ENCODE results near the gene FAM222A. TPM values are rescaled to one million over a fixed set of nuclear protein-coding genes. Genes with fewer than 3 reads are reported as not detected.

The FAM222A gene
- polyA plus RNA-seq, 3 donors, result 0.34 to 2.1 (median 1.7) TPM

DNA sequence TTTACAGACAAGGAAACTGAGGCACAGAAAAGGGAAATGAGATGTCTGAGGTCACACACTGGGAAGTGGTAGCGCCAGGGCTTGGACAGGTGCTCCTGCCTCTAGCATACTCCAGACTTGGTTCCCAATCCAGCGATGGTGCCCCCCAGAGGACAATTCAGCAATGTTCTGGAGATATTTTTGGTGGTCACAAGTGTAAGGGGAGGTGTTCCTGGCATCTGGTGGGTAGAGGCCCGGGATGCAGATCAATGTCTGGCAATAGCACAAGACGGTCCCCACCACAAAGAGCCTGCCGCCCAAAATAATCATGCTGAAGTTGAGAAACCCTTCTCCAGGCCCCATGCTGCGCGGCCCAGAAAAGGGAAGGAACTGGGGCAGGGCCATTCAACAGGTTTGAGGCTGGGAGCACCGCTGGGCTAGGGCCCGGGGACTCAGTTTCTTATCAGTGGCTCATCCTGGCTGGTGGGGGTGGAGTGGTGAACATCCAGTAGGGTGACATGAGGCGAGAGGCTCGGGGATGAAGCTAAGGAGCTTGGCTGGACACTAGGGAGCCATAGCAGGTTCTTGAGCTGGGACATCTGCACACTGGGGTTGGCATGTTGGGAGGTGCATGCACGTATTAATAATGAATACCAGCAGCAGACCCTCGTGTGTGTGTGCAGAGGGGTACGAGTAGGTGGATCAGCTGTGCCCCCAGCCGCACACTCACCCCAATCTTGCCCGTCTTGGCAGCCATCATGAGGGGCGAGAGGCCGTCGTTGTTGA lies 84.5 kb downstream of the FAM222A start:
- 64 to 82% (median 66%) methylated on average over 19 of the region's 19 CpGs for WGBS, 3 donors
- H3K27ac ChIP-seq (ENCODE audit: low read depth, low read length), result no peak overlapping the region

DNA sequence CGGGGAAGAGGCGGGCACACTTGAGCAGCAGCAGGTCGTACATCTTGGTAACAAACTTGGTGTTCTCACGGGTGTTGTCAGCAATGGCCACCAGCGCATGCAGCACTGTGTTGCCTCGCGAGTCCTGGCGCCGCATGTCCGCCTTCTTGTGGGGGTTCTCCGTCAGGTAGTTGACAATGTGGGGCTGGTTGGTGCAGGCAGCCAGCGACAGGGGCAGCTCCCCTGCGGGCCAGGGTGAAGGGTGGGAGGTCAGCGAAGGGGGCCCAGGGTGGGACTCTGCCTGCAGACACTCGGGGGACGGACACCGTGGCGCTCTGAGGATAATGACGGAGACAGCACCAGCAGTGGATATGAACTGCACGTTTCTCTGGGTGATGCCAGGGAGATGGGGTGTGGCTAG lies 85.1 kb downstream of the FAM222A start:
- H3K27ac ChIP-seq (ENCODE audit: low read depth, low read length), result no peak overlapping the region

DNA sequence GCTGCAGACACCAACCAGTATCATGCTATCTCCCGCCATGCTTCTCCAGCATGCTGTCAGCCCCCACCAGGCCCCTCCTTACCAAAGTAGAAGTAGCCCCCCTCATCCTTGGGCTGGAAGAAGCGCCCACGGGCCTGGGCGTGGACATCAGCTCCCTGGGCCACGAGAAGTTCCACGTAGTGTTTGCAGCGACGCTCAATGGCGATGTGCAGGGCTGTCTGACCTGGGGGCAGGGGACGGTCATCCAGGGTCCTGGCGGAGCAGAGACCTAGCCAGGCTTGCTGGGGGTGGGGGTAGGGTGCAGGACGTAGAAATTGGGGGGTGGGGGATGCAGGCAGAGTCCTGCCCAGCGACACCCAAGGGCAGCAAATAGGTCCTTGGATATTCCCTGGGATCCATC lies 86.9 kb downstream of the FAM222A start:
- 93 to 95% (median 95%) methylated on average over 13 of the region's 13 CpGs for WGBS, 3 donors
- no peak overlapping the region for H3K27ac ChIP-seq (ENCODE audit: low read depth, low read length)

More for the DNA sequence above, 85.1 kb downstream of the FAM222A start:
- WGBS, 3 donors, result 87 to 92% (median 92%) methylated on average over 20 of the region's 20 CpGs

DNA sequence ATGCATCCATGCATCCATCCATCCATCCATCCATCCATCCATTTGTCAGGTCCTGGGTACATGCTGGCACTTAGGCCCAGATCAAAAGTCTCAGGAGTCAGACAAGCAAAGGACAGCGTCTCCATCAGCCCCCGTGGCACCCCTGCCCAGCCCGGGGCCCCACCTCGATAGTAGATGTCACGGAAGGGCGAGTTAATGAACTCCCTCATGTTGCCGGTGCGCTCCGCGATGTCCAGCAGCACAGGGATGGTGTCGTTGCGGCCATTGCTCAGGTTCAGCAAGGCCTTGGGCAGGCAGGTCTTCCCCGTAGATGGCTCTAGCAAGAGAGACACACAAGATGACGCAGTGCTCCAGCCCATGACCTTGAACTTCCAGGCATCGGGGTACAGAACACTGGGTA lies 89.2 kb downstream of the FAM222A start:
- no peak overlapping the region for H3K27ac ChIP-seq (ENCODE audit: low read depth, low read length)
- WGBS, 3 donors, result 94 to 95% (median 94%) methylated on average over 15 of the region's 15 CpGs

DNA sequence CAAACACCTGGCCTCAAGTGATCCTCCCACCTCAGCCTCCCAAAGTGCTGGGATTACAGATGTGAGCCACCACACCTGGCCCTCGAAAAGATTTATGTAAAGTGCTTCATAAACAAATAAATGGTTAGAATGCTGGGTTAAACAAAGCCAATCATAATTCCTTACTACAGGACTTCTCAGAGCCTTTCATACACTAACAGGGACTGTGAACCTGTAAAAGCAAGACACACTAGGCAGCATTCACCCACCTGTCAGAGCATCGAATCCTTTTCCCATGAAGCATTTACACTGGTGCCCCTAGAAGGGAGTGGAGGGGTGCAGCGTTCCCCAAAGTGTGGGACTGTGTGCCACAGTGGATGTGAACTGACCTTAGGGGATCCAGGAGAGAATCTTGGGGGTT lies 90.1 kb downstream of the FAM222A start:
- 74 to 88% (median 87%) methylated on average over 3 of the region's 3 CpGs for WGBS, 3 donors
- H3K27ac ChIP-seq (ENCODE audit: low read depth, low read length), result no peak overlapping the region

DNA sequence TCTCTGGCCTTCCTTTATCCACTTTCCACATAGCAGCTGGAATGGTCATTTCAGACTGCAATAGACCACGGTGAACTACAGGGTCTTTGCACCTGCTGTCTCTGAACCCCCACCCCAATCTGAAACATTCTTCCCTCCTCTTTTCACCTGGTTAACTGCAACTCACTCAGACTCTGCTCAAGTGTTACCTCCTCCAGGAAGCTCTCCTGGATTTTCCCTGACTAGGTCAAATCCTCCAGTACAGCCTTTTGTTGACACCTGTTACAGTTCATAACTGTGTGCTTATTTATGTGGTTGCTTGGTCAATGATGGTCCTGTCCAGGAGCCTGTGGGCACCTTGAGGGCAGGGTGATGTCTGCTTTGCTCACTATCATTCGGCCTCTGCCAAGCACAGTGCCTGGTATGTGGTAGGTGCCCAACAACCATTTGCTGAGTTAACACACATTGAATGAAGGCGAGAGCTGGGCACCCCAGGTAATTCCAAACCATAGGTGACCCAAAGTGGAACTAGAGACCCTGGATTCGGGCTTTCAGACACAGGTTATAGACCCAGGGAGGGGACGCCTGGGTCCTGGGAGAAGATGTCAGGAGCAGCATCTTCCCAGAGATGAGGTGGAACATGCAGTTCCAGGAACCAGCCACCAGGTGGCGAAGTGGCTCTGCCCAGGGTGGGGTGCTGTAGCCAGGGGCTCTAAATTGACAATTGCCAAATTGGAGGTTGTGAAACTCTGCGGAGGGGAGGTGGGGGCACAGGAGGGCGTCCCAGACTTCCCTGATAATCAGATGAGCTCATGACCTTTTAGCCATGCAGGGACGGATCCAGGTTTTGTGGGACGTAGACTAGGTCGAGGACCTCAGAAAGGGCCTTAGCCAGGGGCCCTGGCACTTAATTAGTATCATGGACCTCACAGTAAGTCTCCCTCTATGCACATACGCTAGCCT lies 91.5 kb downstream of the FAM222A start:
- H3K27ac ChIP-seq (ENCODE audit: low read depth, low read length), result no peak overlapping the region
- WGBS, 3 donors, result 35 to 39% (median 37%) methylated on average over 12 of the region's 12 CpGs

DNA sequence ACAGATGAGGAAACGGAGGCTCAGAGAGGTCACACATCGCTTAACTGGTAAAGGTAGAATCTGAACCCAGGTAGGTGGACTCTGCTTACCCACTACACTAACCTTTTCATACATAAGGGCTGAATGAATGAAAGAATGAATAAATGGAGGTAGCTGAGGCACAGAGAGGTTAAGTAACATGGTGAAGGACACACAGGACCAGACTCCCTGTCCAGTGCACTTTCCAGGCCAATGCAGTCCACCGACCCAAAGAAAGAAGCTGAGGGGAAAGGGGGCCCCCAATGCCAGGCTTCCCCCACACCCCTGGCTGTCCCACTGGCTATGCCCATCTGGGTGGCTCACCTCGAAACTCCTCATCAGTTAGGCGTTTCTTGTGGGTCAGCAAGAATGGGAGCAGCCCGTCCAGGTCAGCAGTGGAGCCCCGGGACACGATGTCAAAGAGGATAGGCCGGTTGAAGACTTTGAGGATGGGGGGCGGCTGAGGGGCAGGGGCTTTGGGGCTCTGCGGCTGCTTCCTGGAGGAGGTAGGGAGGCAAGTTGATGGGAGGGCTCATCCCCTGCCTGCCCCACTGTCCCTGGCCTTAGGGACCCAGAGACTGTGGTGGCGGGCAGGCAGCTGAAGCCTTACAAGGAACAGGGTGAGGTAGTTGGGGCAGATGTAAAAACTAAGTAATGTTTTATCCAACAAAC lies 94.5 kb downstream of the FAM222A start:
- 95 to 96% (median 95%) methylated on average over 12 of the region's 12 CpGs for WGBS, 3 donors
- no peak overlapping the region for H3K27ac ChIP-seq (ENCODE audit: low read depth, low read length)

DNA sequence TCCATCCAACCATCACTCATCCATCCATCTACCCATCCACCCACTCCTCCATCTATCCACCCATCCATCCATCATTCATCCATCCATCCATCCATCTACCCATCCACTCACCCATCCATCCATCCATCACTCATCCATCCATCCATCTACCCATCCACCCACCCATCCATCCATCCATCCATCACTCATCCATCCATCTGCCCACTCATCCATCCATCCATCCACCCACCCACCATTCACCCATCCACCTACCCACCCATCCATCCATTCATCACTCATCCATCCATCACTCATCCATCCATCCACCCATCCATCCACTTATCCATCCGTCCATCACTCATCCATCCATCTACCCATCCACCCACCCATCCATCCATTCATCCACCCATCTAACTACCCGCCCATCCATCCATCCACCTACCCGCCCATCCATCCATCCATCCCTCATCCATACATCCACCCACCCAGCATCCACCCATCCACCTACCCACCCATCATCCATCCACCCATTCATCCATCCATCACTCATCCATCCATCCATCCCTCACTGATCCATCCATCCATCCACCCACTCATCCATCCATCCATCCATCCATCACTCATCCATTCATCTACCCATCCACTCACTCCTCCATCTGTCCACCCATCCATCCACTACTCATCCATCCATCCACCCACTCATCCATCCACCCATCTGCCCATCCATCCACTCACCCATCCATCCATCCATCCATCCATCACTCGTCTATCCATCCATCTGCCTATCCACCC lies 95.4 kb downstream of the FAM222A start:
- 88 to 97% (median 95%) methylated on average over 4 of the region's 4 CpGs for WGBS, 3 donors
- H3K27ac ChIP-seq (ENCODE audit: low read depth, low read length), result no peak overlapping the region

DNA sequence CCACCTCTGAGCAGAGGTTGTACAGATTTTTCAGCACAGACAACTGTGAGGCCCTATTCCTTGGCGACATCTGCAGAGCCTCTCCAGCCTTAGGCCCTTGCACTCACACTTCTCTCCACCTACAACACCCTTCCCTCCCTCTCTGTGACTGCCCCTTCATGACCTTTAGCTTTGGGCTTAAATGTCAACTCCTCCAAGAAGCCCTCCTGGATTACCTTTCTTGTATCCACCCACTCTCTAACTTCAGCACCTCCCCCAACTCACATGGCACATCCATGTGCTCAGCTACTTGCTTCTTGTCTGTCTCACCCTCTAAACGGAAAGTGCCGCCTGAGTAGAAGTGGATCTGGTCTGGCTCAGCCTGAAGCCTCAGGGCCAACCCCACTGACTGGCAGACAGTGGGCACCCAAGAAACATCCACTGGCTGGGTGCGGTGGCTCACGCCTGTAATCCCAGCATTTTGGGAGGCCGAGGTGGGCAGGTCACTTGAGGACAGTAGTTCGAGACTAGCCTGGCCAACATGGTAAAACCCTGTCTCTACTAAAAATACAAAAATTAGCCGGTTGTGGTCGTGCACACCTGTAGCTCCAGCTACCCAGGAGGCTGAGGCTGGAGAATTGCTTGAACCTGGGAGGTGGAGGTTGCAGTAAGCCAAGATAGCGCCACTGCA lies 97.5 kb downstream of the FAM222A start:
- 89 to 91% (median 91%) methylated on average over 10 of the region's 10 CpGs for WGBS, 3 donors
- no peak overlapping the region for H3K27ac ChIP-seq (ENCODE audit: low read depth, low read length)

DNA sequence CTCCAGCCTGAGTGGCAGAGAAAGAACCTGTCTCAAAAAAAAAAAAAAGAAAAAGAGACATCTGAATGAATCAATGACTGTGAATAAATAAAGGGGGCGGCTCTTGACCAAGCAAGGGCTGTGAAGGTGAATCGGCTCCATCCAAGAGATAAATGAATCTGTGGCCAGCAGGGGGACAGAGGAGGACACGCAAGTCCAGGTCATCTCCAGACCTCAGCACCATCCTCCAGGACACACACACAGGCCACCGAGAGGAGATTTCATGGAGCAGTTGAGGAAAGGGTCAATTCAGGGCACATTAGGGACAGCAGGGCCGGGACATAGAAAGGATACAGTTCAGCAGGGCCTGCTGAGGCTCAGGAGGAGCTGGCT lies 98.0 kb downstream of the FAM222A start:
- 69 to 76% (median 74%) methylated on average over 5 of the region's 5 CpGs for WGBS, 3 donors
- H3K27ac ChIP-seq (ENCODE audit: low read depth, low read length), result no peak overlapping the region

DNA sequence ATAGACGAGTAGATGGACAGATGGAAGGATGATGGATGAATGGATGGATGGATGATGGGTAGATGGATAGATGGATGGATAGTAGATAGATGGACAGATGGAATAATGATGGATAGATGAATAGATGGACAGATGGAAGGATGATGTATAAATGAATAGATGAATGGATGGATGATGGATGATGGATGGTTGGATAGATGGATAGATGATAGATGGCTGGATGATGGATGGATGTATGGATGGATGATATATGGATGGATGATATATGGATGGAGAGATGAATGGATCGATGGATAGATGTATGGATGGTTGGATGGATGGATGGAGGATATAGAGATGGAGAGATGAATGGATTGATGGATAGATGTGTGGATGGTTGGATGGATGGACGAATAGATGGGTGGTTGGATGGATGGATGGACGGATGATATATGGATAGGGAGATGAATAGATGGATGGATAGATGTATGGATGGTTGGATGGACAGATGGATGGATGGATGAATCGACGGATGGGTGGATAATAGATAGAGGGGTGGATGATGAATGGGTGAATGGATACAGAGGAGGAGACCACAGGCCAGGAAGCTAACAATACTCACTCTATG lies 100.3 kb downstream of the FAM222A start:
- WGBS, 3 donors, result 91 to 96% (median 93%) methylated on average over 6 of the region's 6 CpGs
- no peak overlapping the region for H3K27ac ChIP-seq (ENCODE audit: low read depth, low read length)

DNA sequence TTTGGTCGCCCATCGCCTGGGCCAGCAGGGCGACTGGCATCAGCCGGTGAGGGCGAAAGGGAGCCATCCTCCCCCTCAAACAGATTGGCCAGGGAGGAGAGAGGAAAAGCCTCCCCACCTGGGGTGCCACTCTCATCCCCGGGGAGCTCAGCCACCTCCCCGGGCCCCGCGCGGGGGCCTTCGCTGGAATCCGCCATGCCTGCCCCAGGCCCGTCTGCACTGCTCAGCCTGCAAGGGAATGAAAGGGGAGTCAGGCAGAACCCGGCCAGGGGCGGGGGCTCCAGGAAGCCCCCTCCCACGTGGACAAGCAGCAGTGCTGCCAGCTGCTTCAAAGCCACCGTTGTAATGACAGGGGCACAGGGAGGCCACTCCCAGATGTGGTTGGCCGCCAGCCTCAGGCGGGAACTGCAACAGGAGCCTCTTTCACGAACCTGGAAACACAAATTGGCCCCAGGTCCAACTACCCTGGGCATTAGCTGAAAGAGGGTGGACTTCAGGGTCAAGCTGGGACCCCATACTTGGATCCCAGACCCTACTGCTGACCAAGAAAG lies 101.0 kb downstream of the FAM222A start:
- no peak overlapping the region for H3K27ac ChIP-seq (ENCODE audit: low read depth, low read length)

DNA sequence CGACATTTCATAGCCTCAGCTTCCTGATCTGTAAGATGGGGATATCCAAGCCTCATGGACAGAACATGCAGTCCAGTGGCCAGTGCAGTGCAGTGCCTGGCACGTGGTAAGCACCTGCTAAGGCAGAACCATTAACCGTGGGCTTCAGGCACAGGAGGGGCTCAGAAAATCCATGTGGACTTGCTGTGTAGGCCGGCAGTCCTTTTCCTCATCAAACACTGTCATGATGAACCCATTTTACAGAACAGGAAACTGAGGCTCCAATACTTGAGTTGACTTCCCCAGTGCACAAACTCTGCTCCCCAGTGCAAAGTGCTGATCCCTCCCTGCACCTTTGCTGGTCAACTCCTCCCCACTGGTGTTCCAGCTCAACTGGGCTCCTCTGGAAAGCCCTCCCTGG lies 101.6 kb downstream of the FAM222A start:
- WGBS, 3 donors, result 86 to 93% (median 91%) methylated on average over 4 of the region's 4 CpGs
- H3K27ac ChIP-seq (ENCODE audit: low read depth, low read length), result no peak overlapping the region

More for the DNA sequence above, 101.0 kb downstream of the FAM222A start:
- WGBS, 3 donors, result 74 to 76% (median 75%) methylated on average over 20 of the region's 20 CpGs

DNA sequence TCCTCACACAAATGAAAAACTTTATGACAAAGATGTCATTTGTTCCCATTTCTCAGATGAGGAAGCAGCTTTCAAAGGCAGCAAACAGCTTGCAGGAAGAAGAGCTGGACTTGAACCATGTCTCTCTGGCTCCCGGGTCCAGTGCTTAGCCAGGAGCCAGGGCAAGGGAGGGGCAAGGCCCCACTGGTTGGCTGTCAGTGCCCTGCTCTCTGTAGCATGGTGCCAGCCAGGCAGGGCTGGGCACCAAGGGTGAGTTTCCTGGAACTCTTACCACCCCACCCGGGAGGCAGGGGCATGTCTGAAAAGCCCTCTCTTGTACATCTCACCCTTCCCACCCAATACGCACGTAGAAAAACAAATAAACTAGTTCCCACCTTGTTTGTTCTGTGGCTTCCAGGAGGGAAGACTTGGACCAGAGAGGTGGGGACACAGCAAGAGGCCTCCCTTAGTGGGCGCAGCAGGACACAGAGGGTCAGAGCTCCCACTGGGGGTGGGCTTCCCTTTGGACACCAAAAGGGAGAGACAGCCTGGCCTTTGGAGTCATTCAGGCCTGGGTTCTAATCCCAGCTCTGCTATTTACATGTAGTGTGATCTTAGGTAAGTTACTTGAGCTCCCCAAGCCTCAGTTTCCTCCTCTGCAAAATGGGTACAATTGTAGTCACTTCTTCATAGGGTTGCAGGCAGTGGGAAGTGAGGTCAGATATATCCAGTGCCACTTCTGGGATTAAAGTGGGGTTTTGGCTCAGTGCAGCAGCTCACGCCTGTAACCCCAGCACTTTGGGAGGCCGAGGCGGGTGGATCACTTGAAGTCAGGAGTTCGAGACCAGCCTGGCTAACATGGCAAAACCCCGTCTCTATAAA lies 102.4 kb downstream of the FAM222A start:
- 78 to 80% (median 79%) methylated on average over 10 of the region's 10 CpGs for WGBS, 3 donors
- no peak overlapping the region for H3K27ac ChIP-seq (ENCODE audit: low read depth, low read length)

DNA sequence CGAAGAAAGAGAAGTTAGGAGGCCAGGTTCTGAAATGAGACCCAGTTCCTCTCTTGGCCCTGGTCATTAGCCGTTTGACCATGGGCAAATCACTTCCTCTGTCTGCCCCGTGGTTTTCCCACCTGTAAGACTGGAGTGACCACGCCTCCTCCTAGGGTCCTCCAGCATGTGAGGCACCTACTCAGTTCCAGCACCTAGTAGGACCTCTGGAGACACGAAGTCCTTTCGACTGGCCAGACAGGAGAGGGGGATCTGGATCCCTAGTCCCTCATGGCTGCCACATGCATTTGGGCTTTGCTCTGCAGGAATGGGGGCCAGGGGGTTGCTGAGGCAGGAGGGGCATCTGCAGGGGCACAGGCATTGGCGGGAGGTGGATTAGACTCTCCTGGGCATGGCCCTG lies 103.2 kb downstream of the FAM222A start:
- 68 to 85% (median 79%) methylated on average over 7 of the region's 7 CpGs for WGBS, 3 donors
- H3K27ac ChIP-seq (ENCODE audit: low read depth, low read length), result no peak overlapping the region

DNA sequence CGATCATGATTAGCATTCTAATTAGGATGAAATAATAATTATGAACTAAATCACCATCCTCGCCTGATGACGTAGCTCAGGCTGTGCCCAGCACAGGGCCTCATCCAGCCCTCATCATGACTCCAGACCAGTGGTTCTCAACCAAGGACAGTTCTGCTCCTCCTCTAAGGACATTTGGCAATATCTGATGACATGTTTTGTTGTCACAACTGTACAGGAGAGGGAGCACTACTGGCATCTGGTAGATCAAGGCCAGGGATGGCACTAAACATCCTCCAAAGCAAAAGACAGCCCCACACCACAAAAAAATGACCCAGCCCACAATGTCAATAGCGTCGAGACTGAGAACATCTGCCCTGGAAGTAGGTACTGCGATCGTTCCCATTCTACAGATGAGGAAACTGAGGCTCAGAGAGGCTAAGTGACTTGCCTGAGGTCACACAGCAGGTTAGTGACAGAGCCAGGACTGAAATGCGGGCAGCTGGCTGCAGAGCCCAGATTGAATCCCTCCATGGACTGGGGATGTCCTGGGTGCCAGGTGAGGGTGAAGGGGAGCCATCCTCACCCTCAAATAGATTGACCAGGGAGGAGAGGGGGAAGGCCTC lies 104.1 kb downstream of the FAM222A start:
- H3K27ac ChIP-seq (ENCODE audit: low read depth, low read length), result no peak overlapping the region
- WGBS, 3 donors, result 91 to 93% (median 92%) methylated on average over 8 of the region's 8 CpGs
